Upper lobe of left lung (tissue), 6 donors: ENCODE measurements around the gene NT5M. TPM values are rescaled to one million over a fixed set of nuclear protein-coding genes. Genes with fewer than 3 reads are reported as not detected.

Source experiments
- ATAC-seq, 2 donors: fragments of 200-7000 bp; cut with Tn5 transposase; one replicate each; pipeline ENCODE4 v1.9.1; 2022; ENCODE audit warnings: mild to moderate bottlenecking in 2 of 2, moderate library complexity in 2 of 2; ENCODE audit not compliant: low FRiP score in 2 of 2
- DNase-seq, 2 donors: peaks; one replicate each; pipeline ENCODE4 v3.0.0-alpha.2; 2019 to 2020
- H3K27ac ChIP-seq, 4 donors: fragments of 200-600 bp; sonication (generic); one replicate each; pipeline ENCODE4 v1.5.1; 2016 to 2019
- H3K27me3 ChIP-seq, 4 donors: fragments of 200-600 bp; sonication (generic); one replicate each; pipeline ENCODE4 v1.5.1; 2017 to 2019
- H3K36me3 ChIP-seq, 4 donors: fragments of 200-600 bp; sonication (generic); one replicate each; pipeline ENCODE4 v1.5.1; 2016 to 2019
- H3K4me1 ChIP-seq, 4 donors: fragments of 200-600 bp; sonication (generic); one replicate each; pipeline ENCODE4 v1.5.1; 2018 to 2019
- H3K4me3 ChIP-seq, 4 donors: fragments of 200-600 bp; sonication (generic); one replicate each; pipeline ENCODE4 v1.5.1; 2017 to 2019; ENCODE audit warnings: mild to moderate bottlenecking in 2 of 4, moderate library complexity in 1 of 4
- H3K9me3 ChIP-seq, 4 donors: fragments of 200-600 bp; sonication (generic); one replicate each; pipeline ENCODE4 v1.5.1; 2018 to 2019
- EP300 ChIP-seq, 4 donors: sonication (generic); formaldehyde crosslinking; IDR thresholded peaks; one replicate each; pipeline ENCODE4 v1.5.1; 2017; ENCODE audit warnings: antibody characterized with exemption in 4 of 4, control low read depth in 2 of 4
- POLR2A ChIP-seq, 4 donors: fragments of 450-650 bp; IDR thresholded peaks; one replicate each; pipeline ENCODE4 v1.5.1; 2016 to 2017; ENCODE audit warnings: antibody characterized with exemption in 4 of 4, mild to moderate bottlenecking in 2 of 4
- POLR2AphosphoS5 ChIP-seq, 2 donors: sonication (generic); formaldehyde crosslinking; IDR thresholded peaks; one replicate each; pipeline ENCODE4 v1.5.1; 2017; ENCODE audit warnings: antibody characterized with exemption in 2 of 2
- WGBS, 2 donors: methylation state at CpG; one replicate each; pipeline ENCODE4 v1.1.5; 2017 to 2018; 5-methylcytosine and 5-hydroxymethylcytosine counted together
- total RNA-seq, 6 donors: library from RNA; depleted of rRNA in 4 of 6; stranded (reverse); fragments of >200 nt in 4 of 6; gene quantifications; one replicate each; pipeline versions ENCODE4 v1.1.0 to v1.2.1, GENCODE V29; 2016 to 2021
- TF ChIP-seq, protein P1 (sequence below), 6 experiments: fragments of 450-650 bp in 4 of 6; fragments of 200-600 bp in 2 of 6; sonication (generic) in 2 of 6; IDR thresholded peaks; one replicate each; pipeline ENCODE4 v1.5.1; 2016 to 2019; ENCODE audit warnings: antibody characterized with exemption in 6 of 6
- donor health status: DM: no; HTN: no; CAD: no; lungs with moderate emphysema.
- donor health status: DM: no; HTN: yes; CAD: no; lungs with severe emphysema.

The NT5M gene
- total RNA-seq, 6 donors from 2014 or later, result 1.2 to 3.7 (median 1.8) TPM

DNA sequence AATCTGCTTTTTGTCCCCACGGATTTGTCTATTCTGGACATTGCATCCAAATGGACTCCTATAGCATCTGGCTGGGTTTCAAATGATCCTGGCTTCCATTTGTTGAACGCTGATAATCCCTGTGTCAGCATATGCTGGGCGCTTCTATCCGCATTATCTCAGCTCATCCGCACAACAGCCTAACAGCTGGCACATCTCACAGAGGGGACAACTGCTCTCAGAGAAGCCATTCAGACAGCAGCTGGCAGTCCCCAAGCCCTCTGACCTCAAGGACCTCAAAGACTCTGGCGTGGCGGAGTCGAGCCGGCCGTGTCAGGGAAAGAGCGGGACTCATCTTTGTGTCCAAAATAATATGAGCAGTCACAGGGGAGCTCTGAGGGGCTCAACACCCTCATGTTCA, 82.3 kb downstream of the NT5M start:
- Histone ChIP-seq H3K36me3 (no peaks in the 10 kb centered on the region), H3K27me3 (no peaks in the 10 kb centered on the region), H3K9me3 (no peaks in the 10 kb centered on the region), H3K27ac (no peak overlapping the region), H3K4me1 (peaks cover 0 to 15% (median 4%) of the 10 kb centered on the region in 4 donors), H3K4me3 (no peak overlapping the region)
- TF ChIP-seq EP300 (IDR thresholded peaks at IDR 0.05) (no peak), POLR2AphosphoS5 (IDR thresholded peaks at IDR 0.05) (peak in 1 of 2 donors; percentile 38)
- TF ChIP-seq, protein P1, sequence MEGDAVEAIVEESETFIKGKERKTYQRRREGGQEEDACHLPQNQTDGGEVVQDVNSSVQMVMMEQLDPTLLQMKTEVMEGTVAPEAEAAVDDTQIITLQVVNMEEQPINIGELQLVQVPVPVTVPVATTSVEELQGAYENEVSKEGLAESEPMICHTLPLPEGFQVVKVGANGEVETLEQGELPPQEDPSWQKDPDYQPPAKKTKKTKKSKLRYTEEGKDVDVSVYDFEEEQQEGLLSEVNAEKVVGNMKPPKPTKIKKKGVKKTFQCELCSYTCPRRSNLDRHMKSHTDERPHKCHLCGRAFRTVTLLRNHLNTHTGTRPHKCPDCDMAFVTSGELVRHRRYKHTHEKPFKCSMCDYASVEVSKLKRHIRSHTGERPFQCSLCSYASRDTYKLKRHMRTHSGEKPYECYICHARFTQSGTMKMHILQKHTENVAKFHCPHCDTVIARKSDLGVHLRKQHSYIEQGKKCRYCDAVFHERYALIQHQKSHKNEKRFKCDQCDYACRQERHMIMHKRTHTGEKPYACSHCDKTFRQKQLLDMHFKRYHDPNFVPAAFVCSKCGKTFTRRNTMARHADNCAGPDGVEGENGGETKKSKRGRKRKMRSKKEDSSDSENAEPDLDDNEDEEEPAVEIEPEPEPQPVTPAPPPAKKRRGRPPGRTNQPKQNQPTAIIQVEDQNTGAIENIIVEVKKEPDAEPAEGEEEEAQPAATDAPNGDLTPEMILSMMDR (IDR thresholded peaks at IDR 0.05), result no peak
- WGBS, 2 donors, result 65 to 77% methylated on average over 8 to 10 of the region's 11 CpGs
- ATAC-seq, result no peak
- no peak for DNase-seq

DNA sequence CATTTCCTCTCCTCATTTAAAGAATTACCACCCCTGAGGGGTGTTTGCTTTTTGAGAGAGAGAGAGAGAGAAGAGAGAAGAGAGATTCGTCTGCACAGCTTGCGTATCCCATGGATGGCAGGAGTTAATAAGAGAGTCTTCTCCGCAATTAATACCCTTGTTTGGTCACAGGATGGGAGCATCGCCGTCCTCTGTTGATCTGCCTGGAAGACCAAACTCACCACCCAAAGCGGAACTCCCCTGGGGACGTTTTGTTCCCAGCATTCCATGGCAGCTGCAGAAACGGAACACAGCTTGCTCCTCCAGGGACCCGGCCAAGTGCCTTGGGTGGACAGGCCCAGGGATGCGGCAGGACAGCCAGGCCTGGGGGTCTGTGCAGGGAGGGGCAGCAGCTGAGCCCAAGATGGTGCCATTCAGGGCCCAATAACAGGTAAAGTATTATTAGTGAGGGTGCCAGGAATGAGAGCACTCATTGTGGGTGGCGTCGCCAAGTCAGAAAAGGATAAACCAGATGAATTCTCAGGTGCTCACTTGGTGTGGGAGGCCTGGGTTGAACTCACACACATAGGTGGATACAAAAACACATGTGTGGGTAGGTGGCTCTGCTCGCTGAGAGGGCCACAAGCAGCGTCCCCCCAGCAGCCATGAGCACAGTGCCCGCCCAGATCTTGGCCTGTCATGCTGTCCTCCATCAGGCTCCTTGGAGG, 83.1 kb downstream of the NT5M start:
- Histone ChIP-seq H3K36me3 (no peaks in the 10 kb centered on the region), H3K9me3 (no peaks in the 10 kb centered on the region), H3K4me3 (no peak overlapping the region), H3K27ac (no peak overlapping the region), H3K4me1 (peaks cover 0 to 15% (median 4%) of the 10 kb centered on the region in 4 donors), H3K27me3 (no peaks in the 10 kb centered on the region)
- no peak for ATAC-seq
- no peak for DNase-seq
- TF ChIP-seq POLR2A (IDR thresholded peaks at IDR 0.05) (no peak), POLR2AphosphoS5 (IDR thresholded peaks at IDR 0.05) (peak in 1 of 2 donors; percentile 52), EP300 (IDR thresholded peaks at IDR 0.05) (peak in 1 of 4 donors; percentile 52)
- TF ChIP-seq, protein P1 (IDR thresholded peaks at IDR 0.05), result no peak
- 81 to 83% methylated on average over 14 to 15 of the region's 15 CpGs for WGBS, 2 donors

GRCh38 chr17:17387017-17387497, 83.9 kb downstream of the NT5M start:
- ATAC-seq (no peak), DNase-seq (no peak)
- H3K4me1 ChIP-seq, result peaks cover 0 to 15% (median 4%) of the 10 kb centered on the region in 4 donors
- H3K27ac ChIP-seq, result no peak overlapping the region
- H3K9me3 ChIP-seq, result no peaks in the 10 kb centered on the region
- no peaks in the 10 kb centered on the region for H3K36me3 ChIP-seq
- TF ChIP-seq, protein P1 (IDR thresholded peaks at IDR 0.05), result no peak
- TF ChIP-seq POLR2AphosphoS5 (IDR thresholded peaks at IDR 0.05) (no peak), POLR2A (IDR thresholded peaks at IDR 0.05) (no peak), EP300 (IDR thresholded peaks at IDR 0.05) (no peak)
- no peak overlapping the region for H3K4me3 ChIP-seq
- WGBS, 2 donors, result 76 to 86% methylated on average over 7 of the region's 7 CpGs
- H3K27me3 ChIP-seq, result no peaks in the 10 kb centered on the region

DNA sequence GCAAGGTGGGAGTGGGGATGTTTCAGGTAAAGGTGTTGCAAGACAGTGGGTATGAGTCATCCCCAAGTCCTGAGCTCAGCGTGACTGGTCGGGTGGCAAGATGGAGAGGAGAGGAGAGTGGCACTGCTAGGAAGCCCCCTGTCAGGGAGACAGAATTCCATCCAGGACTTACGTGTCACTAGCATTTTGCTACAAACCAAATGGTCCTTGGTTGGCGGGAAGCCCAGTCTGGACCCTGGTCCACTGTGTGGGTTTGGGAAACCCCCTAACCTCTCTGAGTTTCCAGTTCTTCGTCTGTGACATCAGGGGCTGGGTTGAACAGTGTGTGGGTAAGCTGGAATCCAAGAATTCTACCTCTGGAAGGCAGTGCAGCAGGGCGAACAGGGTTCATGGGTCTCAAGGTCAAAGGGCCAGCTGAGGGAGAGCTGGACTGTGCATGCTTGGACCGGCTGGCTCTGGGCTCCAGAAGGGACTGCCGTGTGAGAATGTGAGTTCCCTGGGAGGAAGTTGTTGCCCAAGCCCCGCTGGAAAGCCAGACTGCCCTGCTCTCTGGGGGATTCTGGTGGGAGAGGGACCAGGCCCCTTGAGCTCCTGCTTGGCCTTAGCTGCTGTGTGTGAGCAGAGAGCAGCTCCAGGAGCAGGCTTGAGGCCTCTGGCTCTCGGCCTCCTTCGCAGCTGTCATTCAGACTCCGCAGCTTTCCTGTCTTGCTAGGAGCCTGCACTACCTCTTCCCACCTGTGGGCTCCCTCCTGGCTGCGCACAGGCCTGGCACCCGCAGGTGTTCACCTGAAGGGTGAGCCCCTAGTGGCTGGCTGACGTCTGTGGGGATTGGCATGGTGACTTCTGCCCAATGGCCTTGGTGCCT, 84.6 kb downstream of the NT5M start:
- peak overlapping the region in 1 of 4 donors; percentile 32 for H3K27ac ChIP-seq
- TF ChIP-seq, protein P1 (IDR thresholded peaks at IDR 0.05), result peak; percentile 24 to 84 (median 52)
- no peak for TF ChIP-seq POLR2AphosphoS5 (IDR thresholded peaks at IDR 0.05)
- TF ChIP-seq POLR2A (IDR thresholded peaks at IDR 0.05), result no peak
- no peak for TF ChIP-seq EP300 (IDR thresholded peaks at IDR 0.05)
- no peaks in the 10 kb centered on the region for H3K36me3 ChIP-seq
- H3K9me3 ChIP-seq, result no peaks in the 10 kb centered on the region
- no peaks in the 10 kb centered on the region for H3K27me3 ChIP-seq
- DNase-seq, result peak; percentile 58 to 60
- WGBS, 2 donors, result 69% methylated on average over 11 to 15 of the region's 15 CpGs
- no peak overlapping the region for H3K4me3 ChIP-seq
- ATAC-seq, result peak; percentile 51 to 84
- peaks cover 0 to 15% (median 4%) of the 10 kb centered on the region in 4 donors for H3K4me1 ChIP-seq
